ENCODE measurements around the gene ADCYAP1R1.

DNA sequence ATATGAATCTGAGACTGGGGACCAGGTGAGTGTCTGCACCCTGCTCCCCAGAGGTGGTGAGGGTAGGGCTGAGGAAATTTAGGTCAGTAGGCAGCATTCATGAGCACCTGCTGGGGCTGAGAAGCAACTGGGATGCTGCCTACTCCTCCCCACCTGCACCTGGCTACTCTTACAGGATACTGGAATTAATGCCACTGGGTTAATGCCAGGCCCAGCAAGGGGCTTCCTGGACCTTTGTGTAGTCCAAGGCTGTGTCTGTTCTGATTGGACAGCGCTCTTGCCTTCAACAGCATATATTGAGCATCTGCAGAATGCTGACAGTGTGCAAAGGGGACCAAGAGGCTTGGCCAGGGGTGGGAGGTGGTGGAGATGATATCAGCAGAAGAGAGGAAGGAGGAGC is 32.1 kb downstream of the ADCYAP1R1 start:
- TF ChIP-seq, protein P1, sequence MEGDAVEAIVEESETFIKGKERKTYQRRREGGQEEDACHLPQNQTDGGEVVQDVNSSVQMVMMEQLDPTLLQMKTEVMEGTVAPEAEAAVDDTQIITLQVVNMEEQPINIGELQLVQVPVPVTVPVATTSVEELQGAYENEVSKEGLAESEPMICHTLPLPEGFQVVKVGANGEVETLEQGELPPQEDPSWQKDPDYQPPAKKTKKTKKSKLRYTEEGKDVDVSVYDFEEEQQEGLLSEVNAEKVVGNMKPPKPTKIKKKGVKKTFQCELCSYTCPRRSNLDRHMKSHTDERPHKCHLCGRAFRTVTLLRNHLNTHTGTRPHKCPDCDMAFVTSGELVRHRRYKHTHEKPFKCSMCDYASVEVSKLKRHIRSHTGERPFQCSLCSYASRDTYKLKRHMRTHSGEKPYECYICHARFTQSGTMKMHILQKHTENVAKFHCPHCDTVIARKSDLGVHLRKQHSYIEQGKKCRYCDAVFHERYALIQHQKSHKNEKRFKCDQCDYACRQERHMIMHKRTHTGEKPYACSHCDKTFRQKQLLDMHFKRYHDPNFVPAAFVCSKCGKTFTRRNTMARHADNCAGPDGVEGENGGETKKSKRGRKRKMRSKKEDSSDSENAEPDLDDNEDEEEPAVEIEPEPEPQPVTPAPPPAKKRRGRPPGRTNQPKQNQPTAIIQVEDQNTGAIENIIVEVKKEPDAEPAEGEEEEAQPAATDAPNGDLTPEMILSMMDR (IDR thresholded peaks at IDR 0.05): no peak
- no peak for TF ChIP-seq EZH2 (IDR thresholded peaks at IDR 0.05; ENCODE audit: borderline replicate concordance, insufficient read depth, low read depth, low read length, poor library complexity, severe bottlenecking)
